Raji (cell line): Measurements from ENCODE around the gene TRA2A.

Experiments
- POLR2A ChIP-seq: IDR thresholded peaks from 2 replicates; pipeline ENCODE4 v1.6.1; 2011; ENCODE audit warnings: low read depth, low read length, control low read depth; ENCODE audit not compliant: insufficient read depth

The TRA2A gene

DNA sequence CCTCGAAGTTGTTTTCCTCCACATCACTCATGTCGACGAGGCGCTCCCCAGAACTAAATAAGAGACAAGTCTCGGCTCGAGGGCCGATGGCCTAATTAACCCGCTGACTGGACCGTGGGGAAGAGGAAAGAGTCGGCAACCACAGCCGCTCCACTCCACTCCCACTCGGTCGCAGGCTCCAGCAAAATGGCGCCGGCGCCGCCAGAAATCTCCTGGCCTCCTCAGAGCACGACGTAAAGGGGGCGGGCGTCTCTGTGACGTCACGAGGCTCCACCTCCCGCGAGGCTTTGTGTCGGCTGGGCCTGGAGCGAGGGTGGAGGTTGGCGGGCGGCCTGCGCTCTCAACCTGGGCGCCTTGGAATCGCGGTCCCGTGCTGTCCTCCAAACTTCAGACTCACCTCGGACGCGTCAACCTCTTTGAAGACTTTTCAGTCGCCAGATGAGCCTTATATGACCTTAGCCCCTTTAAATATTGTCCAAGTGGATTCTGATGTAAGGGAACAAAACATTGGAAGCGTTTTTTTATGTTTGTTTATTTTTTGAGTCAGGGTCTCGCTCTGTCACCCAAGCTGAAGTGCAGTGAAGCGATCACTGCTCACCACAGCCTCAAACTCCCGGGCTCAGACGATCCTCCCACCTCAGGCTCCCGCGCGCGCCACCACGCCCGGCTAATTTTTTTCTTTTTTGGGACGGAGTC is at the start of gene TRA2A:
Gene TRA2A, minus strand, starts transcription at position 188 of the 696 bp plus-strand sequence. Its CDS starts 157 bp downstream, at position 31.
- TF ChIP-seq POLR2A: peak; percentile 99

DNA sequence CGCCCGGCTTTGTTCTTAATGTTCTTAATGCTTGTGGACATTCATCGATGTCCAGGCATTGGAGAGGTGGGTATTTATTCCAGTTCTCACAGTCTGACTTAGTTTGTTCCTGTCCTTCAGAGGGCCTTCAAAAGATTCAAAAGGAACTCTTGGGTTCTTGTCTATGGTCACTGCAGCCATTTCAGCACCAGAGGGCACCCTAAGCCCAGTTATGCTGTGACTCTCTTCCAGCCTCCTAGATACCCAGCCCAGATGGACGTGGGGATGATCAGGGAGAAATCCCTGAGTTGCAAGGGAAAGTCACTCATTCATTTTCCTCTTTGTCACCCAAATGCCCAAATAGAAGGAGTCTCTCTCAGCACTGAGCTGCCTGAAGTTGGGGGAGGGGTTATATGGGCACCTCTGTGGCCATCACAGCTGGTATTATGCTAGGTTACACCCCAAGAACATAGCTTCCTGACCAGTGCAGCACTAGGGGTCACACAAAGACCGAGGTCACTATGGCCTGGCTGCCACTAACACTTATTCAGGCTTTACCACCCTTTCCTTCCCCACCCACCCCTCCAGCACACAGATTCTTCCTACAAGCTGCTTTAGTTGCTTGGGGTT is 38.9 kb upstream of the TRA2A start:
- no peak for TF ChIP-seq POLR2A

GRCh38 chr7:23558303-23558702 is 26.5 kb upstream of the TRA2A start:
- TF ChIP-seq POLR2A: no peak

- TF ChIP-seq POLR2A: no peak
These were observed 15.9 kb upstream of the TRA2A start for GRCh38 chr7:23547662-23548061.

- no peak for TF ChIP-seq POLR2A
These were observed 15.3 kb upstream of the TRA2A start for GRCh38 chr7:23546897-23547572.

- no peak for TF ChIP-seq POLR2A
These were observed 13.7 kb upstream of the TRA2A start for GRCh38 chr7:23545493-23545892.

GRCh38 chr7:23544913-23545354 is 13.2 kb upstream of the TRA2A start:
- TF ChIP-seq POLR2A: no peak

DNA sequence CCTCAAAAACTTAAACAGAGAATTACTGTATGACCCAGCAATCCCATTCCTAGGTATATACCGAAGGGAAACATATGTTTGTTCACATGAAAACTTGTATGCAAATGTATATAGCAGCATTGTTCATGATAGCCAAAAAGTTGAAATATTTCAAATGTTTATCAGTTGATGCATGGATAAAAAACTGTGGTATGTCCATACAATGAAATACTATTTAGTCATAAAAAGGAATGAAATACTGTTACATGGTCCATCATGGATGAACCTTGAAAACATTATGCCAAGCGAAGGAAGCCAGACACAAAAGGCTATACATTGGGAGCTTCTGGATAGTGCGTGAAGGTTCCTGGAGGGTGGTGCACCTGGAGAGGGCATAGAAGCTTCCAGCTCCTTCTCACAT is 11.0 kb upstream of the TRA2A start:
- TF ChIP-seq POLR2A: no peak

GRCh38 chr7:23539494-23539907 is 7.7 kb upstream of the TRA2A start:
- no peak for TF ChIP-seq POLR2A

- no peak for TF ChIP-seq POLR2A
These were observed 6.5 kb upstream of the TRA2A start for GRCh38 chr7:23538301-23538700.

DNA sequence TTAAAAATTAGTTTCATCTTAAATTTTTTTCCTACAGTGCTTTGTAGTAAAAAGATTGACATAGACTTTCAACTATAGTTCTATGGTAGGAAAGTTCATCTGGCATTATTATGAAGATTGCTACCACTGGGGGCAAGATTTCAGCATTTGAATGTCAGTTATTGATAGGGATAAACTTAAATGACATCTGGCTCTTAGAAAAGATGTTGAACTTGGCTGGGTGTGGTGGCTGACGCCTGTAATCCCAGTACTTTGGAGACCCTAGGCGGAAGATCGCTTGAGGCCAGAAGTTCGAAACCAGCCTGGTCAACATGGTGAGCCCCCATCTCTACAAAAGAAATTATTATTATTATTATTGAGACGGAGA is 1.4 kb upstream of the TRA2A start:
- no peak for TF ChIP-seq POLR2A

GRCh38 chr7:23532490-23533237 is 883 bp upstream of the TRA2A start:
- no peak for TF ChIP-seq POLR2A

DNA sequence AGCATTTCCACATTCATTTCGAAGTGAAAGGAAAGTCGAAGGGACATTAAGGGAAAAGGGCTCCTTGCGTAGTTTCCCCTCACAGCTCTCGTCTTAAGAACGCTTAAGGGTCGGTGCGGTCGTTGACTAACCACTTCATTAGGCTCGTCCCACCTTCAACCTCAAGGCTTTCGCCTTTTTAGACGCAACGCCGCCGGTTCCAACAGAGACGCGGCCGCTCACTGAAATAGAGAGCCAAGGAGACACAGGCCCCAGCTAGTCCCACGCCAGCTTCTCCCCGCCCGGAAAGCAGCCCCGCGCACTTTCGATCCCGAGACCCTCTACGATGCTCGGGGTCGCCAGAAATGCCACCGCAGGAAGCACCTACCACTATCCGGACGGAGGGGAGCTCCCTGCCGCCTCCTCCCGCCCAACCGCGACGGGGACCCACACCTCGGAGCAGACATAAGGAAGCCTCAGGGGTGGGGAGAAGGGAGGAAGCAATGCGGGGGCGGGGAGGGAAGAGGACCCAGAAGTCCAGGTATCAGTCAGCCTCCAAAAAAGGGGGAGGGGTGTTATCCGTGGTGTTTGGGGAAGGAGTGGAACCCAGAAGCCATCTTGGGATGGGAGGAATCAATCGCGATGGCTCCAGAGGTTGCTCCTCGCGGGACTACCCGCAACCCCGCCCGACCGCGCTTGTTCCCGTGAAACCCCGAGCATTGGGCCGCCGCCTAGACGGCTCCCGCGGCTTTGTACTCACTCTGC is 559 bp downstream of the TRA2A start:
- no peak for TF ChIP-seq POLR2A

GRCh38 chr7:23530405-23530804 is 1.4 kb downstream of the TRA2A start:
- TF ChIP-seq POLR2A: no peak

GRCh38 chr7:23529262-23529859 is 2.4 kb downstream of the TRA2A start:
- TF ChIP-seq POLR2A: no peak

DNA sequence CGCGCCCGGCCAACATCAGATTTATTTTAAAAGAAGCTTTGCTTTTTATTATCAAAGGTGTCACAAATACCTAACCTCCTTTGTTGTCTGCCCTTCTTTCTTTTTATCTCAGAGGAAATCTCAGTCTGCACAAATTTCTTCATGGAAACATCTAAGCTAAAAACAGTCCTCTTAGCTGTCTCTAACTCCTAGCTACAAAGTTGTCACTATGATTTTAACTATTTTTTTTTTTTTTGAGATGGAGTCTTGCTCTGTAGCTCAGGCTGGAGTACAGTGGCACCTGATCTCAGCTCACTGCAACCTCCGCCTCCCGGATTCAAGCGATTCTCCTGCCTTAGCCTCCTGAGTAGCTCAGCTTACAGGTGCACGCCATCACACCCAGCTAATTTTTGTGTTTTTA is 7.3 kb downstream of the TRA2A start:
- no peak for TF ChIP-seq POLR2A
